Skeletal muscle tissue (tissue), 4 donors: Measurements from ENCODE around the gene BEX2. TPM values are rescaled to one million over a fixed set of nuclear protein-coding genes. Genes with fewer than 3 reads are reported as not detected.
"Not testable (repeated sequence)": the region's sequence is repeated elsewhere in the genome, so short reads cannot be mapped to it uniquely, and the experiment has no call there.

Experiments used
- H3K27ac ChIP-seq: one replicate; pipeline ENCODE4 v1.7.0; 2013; ENCODE audit warnings: mild to moderate bottlenecking, low read depth, low read length, inconsistent platforms
- H3K27me3 ChIP-seq, 3 donors: one replicate each; pipeline ENCODE4 v1.7.0; 2013; ENCODE audit warnings: low read length in 3 of 3; ENCODE audit not compliant: control insufficient read depth in 3 of 3, insufficient read depth in 3 of 3
- H3K36me3 ChIP-seq, 3 donors: one replicate each; pipeline ENCODE4 v1.7.0; 2013; ENCODE audit warnings: low read length in 3 of 3; ENCODE audit not compliant: control insufficient read depth in 3 of 3, insufficient read depth in 3 of 3
- H3K4me1 ChIP-seq, 3 donors: one replicate each; pipeline ENCODE4 v1.7.0; 2013; ENCODE audit warnings: low read length in 3 of 3, mild to moderate bottlenecking in 3 of 3; ENCODE audit not compliant: control insufficient read depth in 3 of 3, insufficient read depth in 3 of 3
- H3K4me3 ChIP-seq, 3 donors: one replicate each; pipeline ENCODE4 v1.7.0; 2013; ENCODE audit warnings: low read length in 3 of 3
- H3K9ac ChIP-seq, 3 donors: one replicate each; pipeline ENCODE4 v1.7.0; 2013; ENCODE audit warnings: low read length in 3 of 3, mild to moderate bottlenecking in 3 of 3, moderate library complexity in 2 of 3, low read depth in 1 of 3
- H3K9me3 ChIP-seq, 3 donors: one replicate each; pipeline ENCODE4 v1.7.0; 2013; ENCODE audit warnings: low read length in 3 of 3; ENCODE audit not compliant: control insufficient read depth in 3 of 3
- total RNA-seq: library from RNA; depleted of rRNA; stranded (reverse); fragments of >200 nt; gene quantifications from one replicate; pipeline ENCODE4 v1.2.3, GENCODE V29; 2014
- donor health status: Osteomylitis.

Gene BEX2
- total RNA-seq, result 21.4 TPM

DNA sequence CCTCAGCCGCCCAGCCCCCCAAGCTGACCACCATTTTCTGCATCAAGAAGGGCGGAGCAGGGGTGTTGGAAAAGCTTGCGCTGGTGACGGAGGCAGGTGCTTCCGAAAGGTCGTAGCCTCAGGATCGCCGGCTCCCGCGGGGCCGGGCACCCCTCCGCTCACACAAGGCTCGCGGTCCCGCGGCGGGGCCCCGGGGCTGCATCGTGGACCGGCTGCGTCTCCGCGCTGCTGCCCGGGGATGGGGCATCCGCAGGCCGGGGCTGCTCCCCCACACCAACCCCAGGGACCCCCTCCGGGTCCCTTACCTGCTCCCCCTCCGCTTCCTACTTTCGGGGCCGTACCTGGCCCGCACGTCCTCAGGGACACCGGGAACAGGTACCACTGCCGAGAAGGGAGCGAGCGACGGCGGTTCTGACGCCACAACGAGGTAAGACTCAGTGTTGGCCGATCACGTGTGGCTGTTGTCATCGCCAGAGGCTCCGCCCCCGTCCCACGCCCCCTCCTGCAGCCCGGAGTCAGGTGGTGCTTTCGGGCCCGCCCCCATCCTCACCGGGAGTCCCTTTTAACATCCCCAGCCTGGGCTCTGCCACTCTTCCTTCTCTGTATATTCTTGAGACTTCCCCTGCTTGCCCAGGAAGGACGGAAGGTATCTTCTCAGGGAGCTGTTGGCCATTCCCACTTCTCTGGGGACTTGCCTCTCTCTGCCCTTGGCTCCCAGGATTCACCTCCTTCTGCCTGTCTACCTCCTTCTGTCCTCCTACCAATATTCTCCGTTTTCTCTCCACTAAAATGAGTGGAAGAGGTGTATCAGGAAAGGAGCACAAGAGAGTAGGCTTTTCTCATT, at the start of gene BEX2:
TSS of gene BEX2 (minus strand) at position 436 of the 844 bp plus-strand sequence. CDS start 1,014 bp downstream, outside the sequence.
- H3K4me1 ChIP-seq, result peaks cover 0 to 4% (median 3%) of the 10 kb centered on the region in 3 donors
- H3K36me3 ChIP-seq, result no peaks in the 10 kb centered on the region
- peak within 1 kb of the TSS in 1 of 3 donors; percentile 64 for H3K9ac ChIP-seq
- peak within 1 kb of the TSS; percentile 46 to 65 (median 57) for H3K4me3 ChIP-seq
- no peak within 1 kb of the TSS for H3K27ac ChIP-seq
- H3K9me3 ChIP-seq, result no peaks in the 10 kb centered on the region
- peaks cover 0 to 14% (median 5%) of the 10 kb centered on the region in 3 donors for H3K27me3 ChIP-seq

- H3K9ac ChIP-seq, result no peak overlapping the region
- H3K4me3 ChIP-seq, result no peak overlapping the region
- no peak overlapping the region for H3K27ac ChIP-seq
- no peaks in the 10 kb centered on the region for H3K36me3 ChIP-seq
- no peaks in the 10 kb centered on the region for H3K9me3 ChIP-seq
- no peaks in the 10 kb centered on the region for H3K27me3 ChIP-seq
- H3K4me1 ChIP-seq, result no peaks in the 10 kb centered on the region
Measured at GRCh38 chrX:103360092-103360491, 49.3 kb upstream of the BEX2 start.

DNA sequence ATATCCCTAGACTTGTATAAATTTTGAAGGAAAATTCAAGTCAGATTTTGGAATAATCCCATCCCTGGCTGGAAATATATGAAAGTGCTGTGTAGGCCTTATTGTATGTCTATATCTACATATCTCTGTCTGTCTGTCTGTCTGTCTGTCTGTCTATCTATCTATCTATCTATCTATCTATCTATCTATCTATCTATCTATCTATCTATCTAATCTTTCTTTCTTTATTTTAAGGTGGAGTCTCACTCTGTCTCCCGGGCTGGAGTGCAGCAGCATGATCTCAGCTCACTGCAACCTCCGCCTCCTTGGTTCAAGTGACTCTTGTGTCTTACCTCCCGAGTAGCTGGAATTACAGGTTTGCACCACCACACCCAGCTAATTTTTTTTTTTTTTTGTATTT, 48.8 kb upstream of the BEX2 start:
- not testable (repeated sequence) for H3K9me3 ChIP-seq, H3K4me3 ChIP-seq, H3K9ac ChIP-seq, H3K4me1 ChIP-seq, H3K36me3 ChIP-seq, H3K27ac ChIP-seq, H3K27me3 ChIP-seq

- Histone ChIP-seq H3K36me3 (no peaks in the 10 kb centered on the region), H3K9ac (no peak overlapping the region), H3K4me1 (no peaks in the 10 kb centered on the region), H3K4me3 (no peak overlapping the region), H3K27ac (no peak overlapping the region), H3K9me3 (no peaks in the 10 kb centered on the region), H3K27me3 (no peaks in the 10 kb centered on the region)
Measured at GRCh38 chrX:103357871-103358270, 47.1 kb upstream of the BEX2 start.

- H3K27ac ChIP-seq, result peak overlapping the region; percentile 70
- no peaks in the 10 kb centered on the region for H3K4me1 ChIP-seq
- peak overlapping the region; percentile 56 to 86 (median 78) for H3K4me3 ChIP-seq
- H3K9me3 ChIP-seq, result no peaks in the 10 kb centered on the region
- peak overlapping the region; percentile 76 to 85 (median 83) for H3K9ac ChIP-seq
- no peaks in the 10 kb centered on the region for H3K27me3 ChIP-seq
- H3K36me3 ChIP-seq, result no peaks in the 10 kb centered on the region
Measured at GRCh38 chrX:103356858-103357257, 46.1 kb upstream of the BEX2 start.

GRCh38 chrX:103356130-103356798, 45.5 kb upstream of the BEX2 start, which contains the start of gene TCEAL9:
TSS of gene TCEAL9 (plus strand) at chrX:103356506. CDS start at chrX:103357685, 1,179 bp downstream.
- no peaks in the 10 kb centered on the region for H3K4me1 ChIP-seq
- no peaks in the 10 kb centered on the region for H3K27me3 ChIP-seq
- H3K36me3 ChIP-seq, result no peaks in the 10 kb centered on the region
- peak within 1 kb of the TSS; percentile 56 to 86 (median 78) for H3K4me3 ChIP-seq
- H3K9me3 ChIP-seq, result no peaks in the 10 kb centered on the region
- H3K9ac ChIP-seq, result peak within 1 kb of the TSS; percentile 76 to 85 (median 83)
- H3K27ac ChIP-seq, result peak within 1 kb of the TSS; percentile 70

DNA sequence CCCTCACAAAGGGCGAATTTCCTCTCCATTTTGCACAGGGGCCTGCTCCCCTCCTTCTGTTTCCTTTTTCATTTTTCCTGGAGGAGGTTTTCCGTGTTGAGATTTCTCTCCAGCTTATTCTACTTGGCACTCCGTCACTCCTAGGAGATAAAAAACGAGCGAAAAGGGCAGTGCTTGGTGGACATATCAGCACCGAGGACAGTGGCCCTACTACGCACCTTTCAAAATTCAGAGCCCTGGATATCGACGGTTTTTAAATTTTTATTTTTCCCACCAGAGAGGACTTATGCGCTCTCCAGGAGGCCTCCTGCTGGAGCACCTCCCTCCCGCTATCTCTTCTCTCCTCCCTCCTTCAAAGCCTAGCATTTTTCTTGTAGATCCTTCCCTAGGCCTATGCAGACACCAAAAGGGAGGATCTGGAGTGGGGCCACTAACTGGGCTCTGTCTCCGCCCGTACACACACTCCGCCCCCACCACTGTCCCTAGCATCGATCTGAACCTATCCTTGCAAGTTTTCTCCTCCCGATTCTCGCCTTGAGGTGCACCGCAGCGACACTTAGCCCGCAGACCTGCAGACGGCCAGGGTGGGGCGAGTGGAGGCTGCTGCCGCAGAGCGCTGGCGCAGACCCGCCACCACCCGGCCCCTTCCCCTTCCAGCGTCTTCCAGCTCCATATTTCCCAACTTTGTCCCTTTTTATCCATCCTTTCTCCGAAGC, 37.0 kb upstream of the BEX2 start:
- no peak overlapping the region for H3K9ac ChIP-seq
- no peak overlapping the region for H3K27ac ChIP-seq
- H3K4me1 ChIP-seq, result no peaks in the 10 kb centered on the region
- H3K9me3 ChIP-seq, result no peaks in the 10 kb centered on the region
- H3K36me3 ChIP-seq, result no peaks in the 10 kb centered on the region
- H3K4me3 ChIP-seq, result no peak overlapping the region
- H3K27me3 ChIP-seq, result no peaks in the 10 kb centered on the region

DNA sequence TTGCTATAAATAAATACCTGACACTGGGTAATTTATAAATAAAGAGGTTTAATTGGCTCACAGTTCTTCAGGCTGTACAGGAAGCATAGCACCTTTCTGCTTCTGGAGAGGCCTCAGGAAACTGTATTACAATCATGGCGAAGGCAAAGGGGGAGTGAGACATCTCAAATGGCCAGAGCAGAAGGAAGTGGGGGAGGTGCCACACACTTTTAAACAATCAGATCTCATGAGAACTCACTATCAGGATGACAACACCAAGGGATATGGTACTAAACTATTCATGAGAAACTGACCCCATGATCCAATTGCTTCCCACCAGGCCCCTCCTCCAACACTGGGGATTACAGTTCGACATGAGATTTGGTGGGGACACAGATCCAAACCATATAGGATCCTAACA, 33.8 kb upstream of the BEX2 start:
- Histone ChIP-seq H3K4me3 (no peak overlapping the region), H3K4me1 (no peaks in the 10 kb centered on the region), H3K36me3 (no peaks in the 10 kb centered on the region), H3K27me3 (peaks cover 0 to 1% (median 0%) of the 10 kb centered on the region in 3 donors), H3K27ac (no peak overlapping the region), H3K9me3 (no peaks in the 10 kb centered on the region), H3K9ac (no peak overlapping the region)

DNA sequence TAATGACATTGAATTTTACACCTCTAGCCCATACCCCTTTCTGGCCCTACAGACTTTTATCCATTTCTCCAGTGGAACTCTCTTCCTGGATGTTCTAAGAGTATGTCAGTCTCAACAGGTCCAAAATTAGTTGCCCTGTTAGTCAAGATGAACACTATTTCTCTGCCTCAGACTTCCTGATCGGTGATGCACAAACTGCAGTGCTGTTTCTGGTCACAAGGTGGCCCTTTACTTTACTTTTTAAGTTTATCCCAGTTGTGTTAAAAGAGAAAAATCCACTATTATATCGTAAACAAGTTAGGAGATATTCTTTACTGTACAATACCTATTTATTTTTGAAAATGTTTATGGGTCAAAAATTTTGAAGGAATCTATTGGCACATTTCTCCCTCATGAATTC, 32.3 kb upstream of the BEX2 start:
- no peak overlapping the region for H3K27ac ChIP-seq
- H3K9ac ChIP-seq, result no peak overlapping the region
- no peaks in the 10 kb centered on the region for H3K4me1 ChIP-seq
- no peaks in the 10 kb centered on the region for H3K36me3 ChIP-seq
- H3K9me3 ChIP-seq, result no peaks in the 10 kb centered on the region
- no peak overlapping the region for H3K4me3 ChIP-seq
- peaks cover 0 to 8% (median 0%) of the 10 kb centered on the region in 3 donors for H3K27me3 ChIP-seq
